ENCODE measurements around the gene PTTG1IP. TPM values are rescaled to one million over a fixed set of nuclear protein-coding genes. Genes with fewer than 3 reads are reported as not detected.
A peak's percentile ranks its signal among the peaks of the same experiment; 100 is the strongest.

Gene PTTG1IP
- total RNA-seq, 1 donor = 413 TPM

GRCh38 chr21:44803651-44804050 is 69.8 kb downstream of the PTTG1IP start:
- DNase-seq (ENCODE audit: insufficient read length, low spot score, missing footprints) = peak; percentile 51
- H3K79me2 ChIP-seq (ENCODE audit: insufficient read depth, low read length) = peaks cover 67% of the 10 kb centered on the region
- H4K20me1 ChIP-seq (ENCODE audit: insufficient read depth, low read length) = peaks cover 28% of the 10 kb centered on the region
- no peak overlapping the region for H3K4me3 ChIP-seq (ENCODE audit: insufficient read depth, low read length)
- no peaks in the 10 kb centered on the region for H3K27me3 ChIP-seq (ENCODE audit: insufficient read depth, low read length)
- H3K4me1 ChIP-seq (ENCODE audit: insufficient read depth, low read length) = peaks cover 19% of the 10 kb centered on the region
- no peak overlapping the region for H2AFZ ChIP-seq (ENCODE audit: low read length)
- peaks cover 52% of the 10 kb centered on the region for H3K36me3 ChIP-seq (ENCODE audit: insufficient read depth, low read length)
- TF ChIP-seq CTCF (IDR thresholded peaks at IDR 0.05; ENCODE audit: extremely low read depth, low read depth, low read length) = no peak
- no peaks in the 10 kb centered on the region for H3K9me3 ChIP-seq (ENCODE audit: low read depth, low read length)
- H3K27ac ChIP-seq (ENCODE audit: low read depth, low read length) = no peak overlapping the region
- H3K4me2 ChIP-seq (ENCODE audit: insufficient read depth, low read length) = no peak overlapping the region

- peak overlapping the region; percentile 96 for H3K4me3 ChIP-seq (ENCODE audit: insufficient read depth, low read length)
- peaks cover 56% of the 10 kb centered on the region for H3K36me3 ChIP-seq (ENCODE audit: insufficient read depth, low read length)
- peaks cover 27% of the 10 kb centered on the region for H4K20me1 ChIP-seq (ENCODE audit: insufficient read depth, low read length)
- H3K9me3 ChIP-seq (ENCODE audit: low read depth, low read length) = no peaks in the 10 kb centered on the region
- DNase-seq (ENCODE audit: insufficient read length, low spot score, missing footprints) = peak; percentile 85
- H3K4me1 ChIP-seq (ENCODE audit: insufficient read depth, low read length) = peaks cover 19% of the 10 kb centered on the region
- H3K79me2 ChIP-seq (ENCODE audit: insufficient read depth, low read length) = peaks cover 72% of the 10 kb centered on the region
- peak overlapping the region; percentile 64 for H2AFZ ChIP-seq (ENCODE audit: low read length)
- no peak for TF ChIP-seq CTCF (IDR thresholded peaks at IDR 0.05; ENCODE audit: extremely low read depth, low read depth, low read length)
- peak overlapping the region; percentile 91 for H3K4me2 ChIP-seq (ENCODE audit: insufficient read depth, low read length)
- H3K27me3 ChIP-seq (ENCODE audit: insufficient read depth, low read length) = no peaks in the 10 kb centered on the region
- no peak overlapping the region for H3K27ac ChIP-seq (ENCODE audit: low read depth, low read length)
Observed at GRCh38 chr21:44802396-44803153, 70.9 kb downstream of the PTTG1IP start.

GRCh38 chr21:44801468-44802395 is 71.8 kb downstream of the PTTG1IP start, which contains the start of gene UBE2G2:
Gene UBE2G2 (minus strand): TSS chr21:44801820. CDS start chr21:44801748, 72 bp downstream.
- no peaks in the 10 kb centered on the region for H3K27me3 ChIP-seq (ENCODE audit: insufficient read depth, low read length)
- H2AFZ ChIP-seq (ENCODE audit: low read length) = peak within 1 kb of the TSS; percentile 90
- H3K36me3 ChIP-seq (ENCODE audit: insufficient read depth, low read length) = peaks cover 47% of the 10 kb centered on the region
- H4K20me1 ChIP-seq (ENCODE audit: insufficient read depth, low read length) = peaks cover 24% of the 10 kb centered on the region
- peak within 1 kb of the TSS; percentile 91 for H3K4me2 ChIP-seq (ENCODE audit: insufficient read depth, low read length)
- peaks cover 19% of the 10 kb centered on the region for H3K4me1 ChIP-seq (ENCODE audit: insufficient read depth, low read length)
- peak within 1 kb of the TSS; percentile 96 for H3K4me3 ChIP-seq (ENCODE audit: insufficient read depth, low read length)
- H3K27ac ChIP-seq (ENCODE audit: low read depth, low read length) = peak within 1 kb of the TSS; percentile 70
- peak; percentile 98 for DNase-seq (ENCODE audit: insufficient read length, low spot score, missing footprints)
- no peaks in the 10 kb centered on the region for H3K9me3 ChIP-seq (ENCODE audit: low read depth, low read length)
- no peak for TF ChIP-seq CTCF (IDR thresholded peaks at IDR 0.05; ENCODE audit: extremely low read depth, low read depth, low read length)
- peaks cover 71% of the 10 kb centered on the region for H3K79me2 ChIP-seq (ENCODE audit: insufficient read depth, low read length)
